ENCODE results near the gene TREX2. TPM values are rescaled to one million over a fixed set of nuclear protein-coding genes. Genes with fewer than 3 reads are reported as not detected.

The TREX2 gene
- total RNA-seq, 1 donor from 2014 or later, result 3.7 TPM

DNA sequence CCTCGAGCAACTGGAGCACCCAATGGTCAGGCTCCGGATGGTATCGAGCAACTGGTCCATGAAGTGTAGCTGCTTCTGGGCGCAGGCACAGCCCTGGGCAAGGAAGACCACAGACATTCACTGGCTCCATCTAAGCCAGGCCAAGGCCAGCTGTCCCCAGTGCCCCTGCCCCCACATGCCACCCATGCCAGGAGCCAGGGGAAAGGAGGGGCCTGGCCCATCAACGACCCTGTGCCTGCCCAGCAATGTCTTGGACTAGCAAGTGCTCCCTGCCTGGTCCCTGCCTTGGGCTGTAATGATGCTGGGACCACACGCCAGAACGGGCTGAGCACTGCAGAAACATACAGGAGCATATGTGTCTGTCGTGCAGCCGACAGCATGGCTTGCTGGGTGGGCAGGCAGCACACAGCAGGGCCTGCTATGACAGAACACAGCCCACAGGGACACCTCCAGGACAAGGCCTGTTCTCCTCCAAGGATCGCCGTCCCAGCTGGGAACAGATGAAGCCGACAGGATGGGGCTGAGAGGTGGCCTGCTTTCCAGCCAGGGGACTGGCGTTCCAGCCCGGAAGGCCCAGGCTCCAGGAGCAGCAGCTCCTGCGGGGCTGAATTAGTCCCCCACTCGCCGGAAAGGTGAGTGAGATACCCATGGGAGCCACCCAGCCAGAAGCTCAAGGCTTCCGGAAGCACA is 11.4 kb upstream of the TREX2 start:
- H3K9me3 ChIP-seq (ENCODE audit: control insufficient read depth in 3 of 3, low read length in 3 of 3), result no peaks in the 10 kb centered on the region
- no peak overlapping the region for H3K27ac ChIP-seq (ENCODE audit: low read depth, low read length)
- H3K27me3 ChIP-seq (ENCODE audit: control insufficient read depth in 3 of 3, insufficient read depth in 3 of 3, low read length in 3 of 3), result no peaks in the 10 kb centered on the region
- H3K9ac ChIP-seq (ENCODE audit: low read depth in 1 of 3, low read length in 3 of 3), result peak overlapping the region in 1 of 3 donors; percentile 8
- peaks cover 8 to 29% (median 20%) of the 10 kb centered on the region in 3 donors for H3K4me1 ChIP-seq (ENCODE audit: control insufficient read depth in 3 of 3, insufficient read depth in 3 of 3, low read length in 3 of 3)
- H3K4me3 ChIP-seq (ENCODE audit: low read length in 3 of 3), result no peak overlapping the region
- H3K36me3 ChIP-seq (ENCODE audit: control insufficient read depth in 3 of 3, insufficient read depth in 3 of 3, low read length in 3 of 3), result peaks cover 0 to 2% (median 0%) of the 10 kb centered on the region in 3 donors

DNA sequence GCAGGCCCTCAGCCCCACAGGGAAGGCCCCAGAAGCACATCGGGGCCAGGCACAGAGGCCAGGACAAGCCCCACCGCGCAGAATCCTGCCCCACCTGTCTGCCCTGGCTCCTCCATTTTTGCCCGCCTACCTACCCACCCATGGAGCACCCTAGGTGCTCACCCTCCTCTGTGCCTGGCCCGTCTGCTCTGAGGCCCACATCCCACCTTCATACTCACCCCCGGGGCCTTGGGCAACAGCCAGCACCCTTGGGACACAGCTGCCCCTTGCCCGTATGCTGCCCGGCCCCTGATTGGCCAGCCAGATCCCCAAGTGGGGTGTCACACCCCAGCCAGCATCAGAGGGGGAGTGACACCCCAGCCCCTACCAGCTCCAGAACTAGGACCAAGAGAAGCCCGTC is 10.8 kb upstream of the TREX2 start:
- Histone ChIP-seq H3K9ac (ENCODE audit: low read depth in 1 of 3, low read length in 3 of 3) (peak overlapping the region in 1 of 3 donors; percentile 8), H3K9me3 (ENCODE audit: control insufficient read depth in 3 of 3, low read length in 3 of 3) (no peaks in the 10 kb centered on the region), H3K27me3 (ENCODE audit: control insufficient read depth in 3 of 3, insufficient read depth in 3 of 3, low read length in 3 of 3) (no peaks in the 10 kb centered on the region), H3K27ac (ENCODE audit: low read depth, low read length) (no peak overlapping the region), H3K4me1 (ENCODE audit: control insufficient read depth in 3 of 3, insufficient read depth in 3 of 3, low read length in 3 of 3) (peaks cover 8 to 29% (median 20%) of the 10 kb centered on the region in 3 donors), H3K36me3 (ENCODE audit: control insufficient read depth in 3 of 3, insufficient read depth in 3 of 3, low read length in 3 of 3) (peaks cover 0 to 2% (median 0%) of the 10 kb centered on the region in 3 donors), H3K4me3 (ENCODE audit: low read length in 3 of 3) (no peak overlapping the region)

DNA sequence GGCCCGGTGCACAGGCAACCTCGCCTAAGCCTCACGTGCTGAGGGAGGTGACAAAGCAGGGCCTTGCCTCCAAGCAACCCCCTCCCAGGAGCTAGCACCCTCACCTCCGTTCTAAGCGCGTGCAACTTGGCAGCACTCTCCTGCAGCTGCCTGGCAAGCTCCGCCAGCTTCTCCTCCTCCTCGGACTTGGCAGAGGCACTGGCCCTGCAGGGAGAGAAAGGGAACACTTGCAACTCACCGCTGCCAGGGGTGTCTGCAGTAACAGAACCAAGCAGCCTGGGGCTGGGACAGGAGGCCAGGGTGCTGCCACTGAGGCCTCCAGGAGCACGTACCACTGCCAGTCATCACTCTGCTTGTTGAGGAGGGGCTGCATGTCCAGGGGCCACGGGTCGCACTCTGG is 10.3 kb upstream of the TREX2 start:
- no peak overlapping the region for H3K9ac ChIP-seq (ENCODE audit: low read depth in 1 of 3, low read length in 3 of 3)
- H3K27me3 ChIP-seq (ENCODE audit: control insufficient read depth in 3 of 3, insufficient read depth in 3 of 3, low read length in 3 of 3), result no peaks in the 10 kb centered on the region
- H3K27ac ChIP-seq (ENCODE audit: low read depth, low read length), result no peak overlapping the region
- H3K36me3 ChIP-seq (ENCODE audit: control insufficient read depth in 3 of 3, insufficient read depth in 3 of 3, low read length in 3 of 3), result peaks cover 0 to 2% (median 0%) of the 10 kb centered on the region in 3 donors
- no peaks in the 10 kb centered on the region for H3K9me3 ChIP-seq (ENCODE audit: control insufficient read depth in 3 of 3, low read length in 3 of 3)
- H3K4me3 ChIP-seq (ENCODE audit: low read length in 3 of 3), result no peak overlapping the region
- peaks cover 8 to 29% (median 20%) of the 10 kb centered on the region in 3 donors for H3K4me1 ChIP-seq (ENCODE audit: control insufficient read depth in 3 of 3, insufficient read depth in 3 of 3, low read length in 3 of 3)

DNA sequence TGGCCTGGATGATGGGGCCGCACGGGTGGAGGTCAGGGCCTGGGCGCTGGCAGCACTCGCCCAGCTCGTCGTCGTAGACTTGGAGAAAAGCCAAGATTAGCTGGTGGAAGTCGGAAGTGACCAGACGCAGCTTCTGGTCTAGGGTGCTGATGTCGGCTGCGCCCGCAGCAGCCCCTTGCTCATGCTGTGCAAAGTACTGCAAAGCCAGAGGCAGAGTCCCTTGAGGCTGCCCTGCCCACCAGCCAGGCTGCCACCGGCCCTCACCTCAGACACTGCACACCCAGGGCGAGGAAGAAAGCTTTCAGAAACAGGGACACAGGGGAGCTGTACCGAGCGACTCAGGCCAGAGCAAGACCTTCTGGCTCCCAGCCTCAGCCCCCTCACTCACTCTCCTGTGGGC is 9.7 kb upstream of the TREX2 start:
- Histone ChIP-seq H3K4me3 (ENCODE audit: low read length in 3 of 3) (no peak overlapping the region), H3K9me3 (ENCODE audit: control insufficient read depth in 3 of 3, low read length in 3 of 3) (no peaks in the 10 kb centered on the region), H3K27ac (ENCODE audit: low read depth, low read length) (no peak overlapping the region), H3K27me3 (ENCODE audit: control insufficient read depth in 3 of 3, insufficient read depth in 3 of 3, low read length in 3 of 3) (no peaks in the 10 kb centered on the region), H3K9ac (ENCODE audit: low read depth in 1 of 3, low read length in 3 of 3) (no peak overlapping the region), H3K4me1 (ENCODE audit: control insufficient read depth in 3 of 3, insufficient read depth in 3 of 3, low read length in 3 of 3) (peaks cover 8 to 29% (median 20%) of the 10 kb centered on the region in 3 donors), H3K36me3 (ENCODE audit: control insufficient read depth in 3 of 3, insufficient read depth in 3 of 3, low read length in 3 of 3) (peaks cover 0 to 2% (median 0%) of the 10 kb centered on the region in 3 donors)

DNA sequence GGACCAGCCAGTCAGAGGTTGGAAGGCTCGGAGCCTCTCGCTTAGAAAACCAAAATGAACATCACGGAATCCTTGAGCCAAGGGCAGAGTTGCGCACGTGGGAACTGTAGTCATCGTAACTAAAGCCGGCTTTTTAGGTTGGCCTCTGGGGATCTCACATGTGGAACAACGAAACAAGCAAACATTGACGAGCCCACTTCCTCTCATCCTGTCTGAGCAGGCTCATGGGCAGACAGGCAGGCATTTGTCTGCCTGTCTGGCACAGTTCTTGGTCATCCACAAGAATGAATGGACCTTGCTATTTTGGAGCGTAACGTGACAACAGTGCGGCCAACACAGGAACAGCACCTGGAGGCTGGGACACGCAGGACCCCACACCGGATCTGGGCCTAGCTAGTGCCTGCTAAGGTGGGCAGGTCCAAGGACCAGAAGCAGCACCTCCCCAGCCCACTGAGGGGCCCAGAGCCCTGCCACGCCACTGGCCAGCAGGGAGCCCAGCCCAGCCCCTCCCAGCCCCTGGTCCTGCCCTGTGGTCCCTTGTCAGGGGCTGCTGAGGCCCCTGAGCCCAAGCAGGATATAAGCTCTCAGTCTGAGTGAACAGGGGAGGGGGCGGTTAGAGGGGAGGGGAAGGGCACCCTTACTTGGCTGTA is 9.2 kb upstream of the TREX2 start:
- Histone ChIP-seq H3K27ac (ENCODE audit: low read depth, low read length) (no peak overlapping the region), H3K4me3 (ENCODE audit: low read length in 3 of 3) (no peak overlapping the region), H3K36me3 (ENCODE audit: control insufficient read depth in 3 of 3, insufficient read depth in 3 of 3, low read length in 3 of 3) (peaks cover 0 to 4% (median 0%) of the 10 kb centered on the region in 3 donors), H3K9ac (ENCODE audit: low read depth in 1 of 3, low read length in 3 of 3) (no peak overlapping the region), H3K27me3 (ENCODE audit: control insufficient read depth in 3 of 3, insufficient read depth in 3 of 3, low read length in 3 of 3) (no peaks in the 10 kb centered on the region), H3K4me1 (ENCODE audit: control insufficient read depth in 3 of 3, insufficient read depth in 3 of 3, low read length in 3 of 3) (peaks cover 8 to 29% (median 19%) of the 10 kb centered on the region in 3 donors), H3K9me3 (ENCODE audit: control insufficient read depth in 3 of 3, low read length in 3 of 3) (no peaks in the 10 kb centered on the region)

DNA sequence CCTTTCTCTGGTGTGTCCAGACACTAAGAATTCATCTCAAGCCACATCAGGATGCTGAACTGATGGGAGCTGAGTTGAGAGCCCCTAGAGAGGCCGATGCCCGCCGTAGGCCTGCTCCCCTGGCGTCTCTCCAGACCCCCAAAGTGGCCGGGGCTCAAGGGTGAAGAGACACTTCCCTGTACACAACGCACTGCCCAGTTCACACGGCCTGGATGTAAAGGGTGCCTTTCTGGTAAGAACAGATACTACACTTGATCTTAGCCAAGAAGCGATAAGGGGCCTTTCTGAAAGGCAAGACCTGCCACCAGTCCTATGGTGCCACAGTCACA is 5.1 kb upstream of the TREX2 start:
- no peak overlapping the region for H3K27ac ChIP-seq (ENCODE audit: low read depth, low read length)
- no peak overlapping the region for H3K9ac ChIP-seq (ENCODE audit: low read depth in 1 of 3, low read length in 3 of 3)
- no peaks in the 10 kb centered on the region for H3K9me3 ChIP-seq (ENCODE audit: control insufficient read depth in 3 of 3, low read length in 3 of 3)
- H3K27me3 ChIP-seq (ENCODE audit: control insufficient read depth in 3 of 3, insufficient read depth in 3 of 3, low read length in 3 of 3), result no peaks in the 10 kb centered on the region
- H3K36me3 ChIP-seq (ENCODE audit: control insufficient read depth in 3 of 3, insufficient read depth in 3 of 3, low read length in 3 of 3), result peaks cover 0 to 5% (median 2%) of the 10 kb centered on the region in 3 donors
- no peak overlapping the region for H3K4me3 ChIP-seq (ENCODE audit: low read length in 3 of 3)
- peaks cover 0 to 5% (median under 1%) of the 10 kb centered on the region in 3 donors for H3K4me1 ChIP-seq (ENCODE audit: control insufficient read depth in 3 of 3, insufficient read depth in 3 of 3, low read length in 3 of 3)

DNA sequence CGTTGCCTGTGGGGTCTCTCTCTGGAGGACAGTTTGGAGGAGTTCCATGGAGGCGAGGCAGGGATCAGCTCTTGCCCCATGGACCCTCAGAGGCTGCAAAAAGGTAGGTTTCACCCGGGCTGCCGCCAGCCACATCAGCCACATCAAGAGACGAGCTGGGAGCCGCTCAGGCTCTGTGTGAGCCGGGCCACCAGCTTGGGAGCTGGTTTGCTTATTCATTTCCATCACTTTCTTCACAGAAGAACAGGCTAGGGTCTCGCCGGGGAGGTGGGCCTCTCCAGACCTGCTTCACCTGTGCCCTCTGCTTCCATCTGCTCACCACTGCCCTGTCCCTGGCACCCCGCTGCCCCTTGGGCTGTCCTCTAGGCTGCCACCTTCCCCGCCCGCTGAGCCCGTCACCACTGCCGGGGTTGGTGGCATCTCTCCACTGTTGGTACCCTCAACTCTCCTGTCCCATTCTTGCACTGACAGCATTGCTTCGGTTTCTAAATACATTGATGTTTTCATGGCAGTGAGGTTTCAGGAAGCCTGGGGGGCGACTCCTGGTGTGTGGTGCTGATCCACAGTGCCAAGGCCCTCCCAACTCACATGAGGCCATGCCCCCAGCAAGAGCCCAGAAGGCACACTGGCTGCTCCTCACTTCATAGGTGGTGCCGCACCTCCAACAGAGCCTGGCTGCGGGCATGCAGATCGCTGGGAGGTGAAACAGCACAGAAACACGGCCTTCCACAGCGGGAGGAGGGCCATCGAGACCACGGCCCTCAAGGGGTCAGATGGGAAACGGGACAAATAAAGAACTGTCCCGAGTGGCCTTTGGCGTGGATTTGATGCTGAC is 4.5 kb upstream of the TREX2 start:
- no peak overlapping the region for H3K27ac ChIP-seq (ENCODE audit: low read depth, low read length)
- no peak overlapping the region for H3K4me3 ChIP-seq (ENCODE audit: low read length in 3 of 3)
- no peaks in the 10 kb centered on the region for H3K4me1 ChIP-seq (ENCODE audit: control insufficient read depth in 3 of 3, insufficient read depth in 3 of 3, low read length in 3 of 3)
- H3K36me3 ChIP-seq (ENCODE audit: control insufficient read depth in 3 of 3, insufficient read depth in 3 of 3, low read length in 3 of 3), result peaks cover 0 to 5% (median 2%) of the 10 kb centered on the region in 3 donors
- H3K27me3 ChIP-seq (ENCODE audit: control insufficient read depth in 3 of 3, insufficient read depth in 3 of 3, low read length in 3 of 3), result no peaks in the 10 kb centered on the region
- H3K9me3 ChIP-seq (ENCODE audit: control insufficient read depth in 3 of 3, low read length in 3 of 3), result no peaks in the 10 kb centered on the region
- no peak overlapping the region for H3K9ac ChIP-seq (ENCODE audit: low read depth in 1 of 3, low read length in 3 of 3)

DNA sequence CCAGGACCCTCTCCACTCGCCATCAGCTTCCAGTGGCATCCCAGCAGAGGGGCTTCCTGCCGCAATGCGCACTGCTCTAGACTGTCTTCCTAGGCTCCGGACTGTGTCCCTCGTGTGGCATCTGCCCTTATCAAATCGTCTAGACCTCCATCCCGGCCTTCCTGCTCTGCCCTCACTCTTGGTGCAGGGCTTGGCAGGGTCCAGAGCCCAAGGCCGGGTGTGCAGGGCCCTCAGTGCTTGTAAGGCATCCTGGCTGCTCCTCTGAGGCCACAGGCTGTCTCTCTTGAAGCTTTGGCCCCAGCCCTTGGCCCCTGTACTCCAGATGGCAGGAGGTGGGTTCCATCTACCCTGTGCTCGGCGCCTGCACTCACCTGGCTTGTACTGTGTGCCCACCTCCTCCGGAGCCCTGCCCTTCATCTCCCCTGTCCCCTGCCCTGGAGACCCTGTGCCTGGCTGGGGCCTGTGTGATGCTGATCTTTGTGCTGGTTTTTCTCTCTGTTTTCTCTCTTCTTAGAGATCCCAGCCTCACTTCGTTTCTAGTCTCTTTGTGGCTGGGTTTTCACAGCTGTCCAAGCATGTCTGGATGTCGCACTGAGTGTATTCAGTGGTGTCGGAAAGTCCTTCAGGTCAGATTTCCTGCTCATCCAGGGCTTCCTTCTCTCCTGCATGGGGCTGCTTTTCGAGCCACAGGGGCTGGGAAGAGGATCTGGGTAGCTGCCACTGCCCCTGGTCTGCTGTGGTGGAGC is 3.7 kb upstream of the TREX2 start:
- H3K4me3 ChIP-seq (ENCODE audit: low read length in 3 of 3), result no peak overlapping the region
- no peaks in the 10 kb centered on the region for H3K9me3 ChIP-seq (ENCODE audit: control insufficient read depth in 3 of 3, low read length in 3 of 3)
- no peaks in the 10 kb centered on the region for H3K27me3 ChIP-seq (ENCODE audit: control insufficient read depth in 3 of 3, insufficient read depth in 3 of 3, low read length in 3 of 3)
- H3K36me3 ChIP-seq (ENCODE audit: control insufficient read depth in 3 of 3, insufficient read depth in 3 of 3, low read length in 3 of 3), result peaks cover 0 to 5% (median 2%) of the 10 kb centered on the region in 3 donors
- H3K27ac ChIP-seq (ENCODE audit: low read depth, low read length), result no peak overlapping the region
- H3K9ac ChIP-seq (ENCODE audit: low read depth in 1 of 3, low read length in 3 of 3), result no peak overlapping the region
- H3K4me1 ChIP-seq (ENCODE audit: control insufficient read depth in 3 of 3, insufficient read depth in 3 of 3, low read length in 3 of 3), result no peaks in the 10 kb centered on the region

DNA sequence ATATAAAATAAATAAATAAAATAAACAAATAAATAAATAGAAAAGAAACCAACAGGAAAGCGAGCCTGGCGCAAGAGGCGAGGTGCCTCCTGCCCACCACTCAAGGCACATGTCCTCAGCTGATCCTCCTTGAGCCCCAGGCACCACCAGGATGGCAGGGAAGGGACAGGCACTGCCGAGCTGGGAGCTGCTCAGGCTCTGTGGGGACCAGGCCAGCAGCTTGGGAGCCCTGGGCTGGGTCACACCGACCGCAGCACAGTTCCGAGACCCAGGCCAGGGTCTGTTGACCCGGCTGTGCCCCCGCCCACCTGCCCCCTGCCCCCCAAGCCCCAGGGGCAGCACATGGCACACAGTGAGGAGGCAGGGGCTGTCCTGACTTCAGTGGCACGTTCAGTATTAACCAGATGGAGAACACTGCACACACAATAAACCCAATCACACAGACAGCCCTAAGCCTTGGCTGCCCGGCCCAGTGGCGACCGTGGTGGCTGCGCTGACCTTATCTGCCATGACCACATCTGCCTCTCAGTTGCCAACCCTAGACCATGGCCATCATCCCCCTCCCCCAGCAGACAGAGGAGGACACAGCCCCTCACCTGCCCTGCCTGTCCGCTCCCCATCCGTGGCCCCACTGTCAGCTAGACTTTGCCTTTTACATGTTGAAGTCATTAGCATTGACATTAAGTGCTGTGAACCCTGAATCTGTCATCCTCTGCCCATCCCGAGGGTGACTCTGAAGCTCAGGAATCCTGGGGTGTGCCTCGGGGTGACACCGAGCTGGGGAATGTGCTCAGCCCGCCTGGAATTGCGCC is 2.9 kb upstream of the TREX2 start:
- H3K27me3 ChIP-seq (ENCODE audit: control insufficient read depth in 3 of 3, insufficient read depth in 3 of 3, low read length in 3 of 3), result no peaks in the 10 kb centered on the region
- peaks cover 0 to 5% (median 2%) of the 10 kb centered on the region in 3 donors for H3K36me3 ChIP-seq (ENCODE audit: control insufficient read depth in 3 of 3, insufficient read depth in 3 of 3, low read length in 3 of 3)
- no peak overlapping the region for H3K9ac ChIP-seq (ENCODE audit: low read depth in 1 of 3, low read length in 3 of 3)
- no peaks in the 10 kb centered on the region for H3K9me3 ChIP-seq (ENCODE audit: control insufficient read depth in 3 of 3, low read length in 3 of 3)
- no peaks in the 10 kb centered on the region for H3K4me1 ChIP-seq (ENCODE audit: control insufficient read depth in 3 of 3, insufficient read depth in 3 of 3, low read length in 3 of 3)
- no peak overlapping the region for H3K27ac ChIP-seq (ENCODE audit: low read depth, low read length)
- H3K4me3 ChIP-seq (ENCODE audit: low read length in 3 of 3), result no peak overlapping the region

All from skeletal muscle tissue (tissue), 4 donors.